Stimulated activated CD8-positive, alpha-beta memory T cell treated with anti-CD3 and anti-CD28 coated beads, Interleukin-15, amount 100 ng/mL, for 48 hours (primary cell): Measurements from ENCODE around the gene HNF4A.

Experiments used
- DNase-seq, 2 donors: peaks; one replicate each; pipeline ENCODE4 v3.0.0-alpha.2; 2020; ENCODE audit warnings: low read depth in 2 of 2

Gene HNF4A

GRCh38 chr20:44442298-44443070, 87.0 kb downstream of the HNF4A start:
- DNase-seq, result no peak

- no peak for DNase-seq
These were observed 90.5 kb downstream of the HNF4A start for GRCh38 chr20:44445742-44446710.

GRCh38 chr20:44447827-44448419, 92.4 kb downstream of the HNF4A start:
- DNase-seq, result no peak

GRCh38 chr20:44448753-44449546, 93.5 kb downstream of the HNF4A start:
- DNase-seq, result no peak

GRCh38 chr20:44449864-44450263, 94.4 kb downstream of the HNF4A start:
- no peak for DNase-seq

- no peak for DNase-seq
These were observed 94.9 kb downstream of the HNF4A start for GRCh38 chr20:44450281-44450889.

GRCh38 chr20:44450903-44451450, 95.5 kb downstream of the HNF4A start:
- no peak for DNase-seq

- no peak for DNase-seq
These were observed 98.9 kb downstream of the HNF4A start for GRCh38 chr20:44454306-44454963.

- no peak for DNase-seq
These were observed 99.6 kb downstream of the HNF4A start for GRCh38 chr20:44455126-44455525.

GRCh38 chr20:44456611-44457010, 101.1 kb downstream of the HNF4A start:
- DNase-seq, result no peak

- DNase-seq, result no peak
These were observed 101.5 kb downstream of the HNF4A start for GRCh38 chr20:44457016-44457415.

- DNase-seq, result no peak
These were observed 103.8 kb downstream of the HNF4A start for GRCh38 chr20:44459271-44459670.

GRCh38 chr20:44460795-44461141, 105.3 kb downstream of the HNF4A start:
- no peak for DNase-seq

- no peak for DNase-seq
These were observed 105.8 kb downstream of the HNF4A start for GRCh38 chr20:44461142-44461802.

- no peak for DNase-seq
These were observed 106.3 kb downstream of the HNF4A start for GRCh38 chr20:44461803-44462174.

GRCh38 chr20:44463466-44463865, 108.0 kb downstream of the HNF4A start:
- no peak for DNase-seq

GRCh38 chr20:44464514-44464913, 109.0 kb downstream of the HNF4A start:
- DNase-seq, result no peak

GRCh38 chr20:44465001-44465560, 109.6 kb downstream of the HNF4A start:
- DNase-seq, result no peak

GRCh38 chr20:44467289-44467883, 111.9 kb downstream of the HNF4A start:
- no peak for DNase-seq
